Measurements from ENCODE around the gene CD160.

GRCh38 chr1:145750426-145750825 lies 31.1 kb downstream of the CD160 start:
- TF ChIP-seq CTCF (IDR thresholded peaks at IDR 0.05), result no peak
- TF ChIP-seq REST (IDR thresholded peaks at IDR 0.05; ENCODE audit: insufficient read depth in 1 of 2, low read depth in 2 of 2, low read length in 1 of 2), result no peak
